GM12873 (cell line): ENCODE measurements around the gene CNTF.

Experiments used
- CTCF ChIP-seq: IDR thresholded peaks from 2 replicates; pipeline ENCODE4 v1.5.1; 2012; ENCODE audit warnings: low read depth, mild to moderate bottlenecking, moderate library complexity, low read length, control low read depth; ENCODE audit not compliant: insufficient read depth; ENCODE audit errors: missing control alignments

CNTF gene

DNA sequence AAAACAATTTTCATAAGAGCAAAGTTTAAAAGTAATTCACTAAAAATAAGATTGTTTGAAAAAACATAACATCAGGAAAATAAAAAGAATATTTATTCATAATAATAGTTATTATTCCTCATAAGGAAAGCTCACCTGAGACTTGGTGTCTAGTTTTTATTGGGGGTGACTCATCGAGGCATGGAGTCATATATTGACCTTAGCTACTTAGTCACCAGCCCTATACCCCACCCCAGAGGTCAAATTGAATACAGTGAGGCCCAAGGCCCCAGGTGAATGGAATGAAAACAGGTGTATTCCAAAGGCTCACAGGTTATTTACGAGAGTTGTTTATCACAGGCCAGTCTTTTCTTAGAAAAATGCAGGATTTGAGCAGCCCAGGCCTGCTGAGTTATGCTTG, 36.9 kb downstream of the CNTF start:
- no peak for TF ChIP-seq CTCF

DNA sequence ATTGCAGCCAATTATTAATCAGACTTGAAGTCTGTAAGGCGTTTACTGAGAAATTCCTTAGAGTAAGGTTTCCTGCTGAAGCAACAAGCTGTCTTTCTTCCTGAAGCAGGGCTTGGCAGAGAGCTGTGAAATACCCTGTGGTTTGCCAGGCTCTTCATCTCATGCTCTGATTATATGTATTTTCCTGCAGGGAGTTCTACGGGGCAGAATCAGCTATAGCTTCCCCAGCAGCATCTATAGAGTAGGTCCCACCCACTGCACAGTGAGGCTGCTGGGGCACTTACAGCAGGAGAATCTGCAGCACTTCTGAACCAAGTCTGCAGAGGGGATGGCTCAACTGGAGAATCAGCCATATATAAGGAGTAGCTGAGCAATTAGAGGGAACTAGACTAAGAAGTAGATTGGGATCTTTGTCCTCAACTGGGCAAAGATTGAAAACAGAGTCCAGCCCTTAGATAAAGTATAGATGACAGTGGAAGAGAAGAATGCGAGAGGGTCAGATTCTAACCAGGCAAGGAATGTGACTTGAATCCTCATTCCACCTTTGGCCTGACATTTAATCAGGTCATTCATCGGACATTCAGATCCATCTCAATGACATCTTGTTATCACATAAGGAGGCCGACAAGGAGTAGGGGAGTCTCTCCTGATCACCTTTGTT, 37.6 kb downstream of the CNTF start:
- TF ChIP-seq CTCF, result no peak

DNA sequence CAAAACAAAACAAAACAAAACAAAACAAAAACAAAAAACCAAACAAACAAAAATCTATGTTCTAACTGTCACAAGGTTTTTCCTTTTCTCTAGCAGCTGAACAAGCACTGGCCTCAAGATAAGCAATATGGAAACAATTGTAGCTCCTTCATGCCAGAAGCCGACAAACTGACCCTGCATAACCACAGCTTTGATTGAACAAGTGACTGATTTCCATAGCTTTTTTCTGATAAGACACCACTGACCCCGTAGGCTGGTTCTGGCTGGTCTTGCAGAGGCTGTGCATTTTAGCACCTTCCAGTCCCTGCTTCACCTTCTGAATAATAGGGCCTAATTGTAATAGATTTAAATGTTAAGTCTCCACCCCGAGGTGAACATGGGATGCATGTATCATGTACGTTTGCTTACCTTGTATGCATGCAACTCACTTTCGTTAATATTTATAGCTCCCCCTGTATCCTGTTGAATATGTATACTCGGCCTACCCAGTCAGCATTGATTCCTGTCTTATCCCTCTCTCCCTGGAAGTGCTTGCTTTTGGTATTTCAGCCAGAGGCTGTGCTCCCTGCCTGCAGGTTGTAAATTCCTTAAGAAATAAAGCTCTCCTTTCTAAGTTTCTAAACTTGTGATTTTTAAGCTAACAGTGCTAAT, 49.6 kb downstream of the CNTF start:
- TF ChIP-seq CTCF, result no peak

- no peak for TF ChIP-seq CTCF
These were observed 52.1 kb downstream of the CNTF start for GRCh38 chr11:58674609-58675008.
